ENCODE data around the gene TECR.
"Not testable (repeated sequence)": the region's sequence is repeated elsewhere in the genome, so short reads cannot be mapped to it uniquely, and the experiment has no call there.

GRCh38 chr19:14584372-14584771 lies 55.0 kb downstream of the TECR start:
- not testable (repeated sequence) for TF ChIP-seq CTCF (IDR thresholded peaks at IDR 0.05); POLR2A (IDR thresholded peaks at IDR 0.05); POLR2AphosphoS5 (IDR thresholded peaks at IDR 0.05); EP300 (IDR thresholded peaks at IDR 0.05; ENCODE audit: low read depth)
